ENCODE results near the gene ADCY3. TPM values are rescaled to one million over a fixed set of nuclear protein-coding genes. Genes with fewer than 3 reads are reported as not detected.

The ADCY3 gene
- total and polyA plus RNA-seq, 2 of the 13 experiments (the other 11 are each of a cell fraction or from before 2014, with no cell fraction given): 0.11 to 0.61 TPM

DNA sequence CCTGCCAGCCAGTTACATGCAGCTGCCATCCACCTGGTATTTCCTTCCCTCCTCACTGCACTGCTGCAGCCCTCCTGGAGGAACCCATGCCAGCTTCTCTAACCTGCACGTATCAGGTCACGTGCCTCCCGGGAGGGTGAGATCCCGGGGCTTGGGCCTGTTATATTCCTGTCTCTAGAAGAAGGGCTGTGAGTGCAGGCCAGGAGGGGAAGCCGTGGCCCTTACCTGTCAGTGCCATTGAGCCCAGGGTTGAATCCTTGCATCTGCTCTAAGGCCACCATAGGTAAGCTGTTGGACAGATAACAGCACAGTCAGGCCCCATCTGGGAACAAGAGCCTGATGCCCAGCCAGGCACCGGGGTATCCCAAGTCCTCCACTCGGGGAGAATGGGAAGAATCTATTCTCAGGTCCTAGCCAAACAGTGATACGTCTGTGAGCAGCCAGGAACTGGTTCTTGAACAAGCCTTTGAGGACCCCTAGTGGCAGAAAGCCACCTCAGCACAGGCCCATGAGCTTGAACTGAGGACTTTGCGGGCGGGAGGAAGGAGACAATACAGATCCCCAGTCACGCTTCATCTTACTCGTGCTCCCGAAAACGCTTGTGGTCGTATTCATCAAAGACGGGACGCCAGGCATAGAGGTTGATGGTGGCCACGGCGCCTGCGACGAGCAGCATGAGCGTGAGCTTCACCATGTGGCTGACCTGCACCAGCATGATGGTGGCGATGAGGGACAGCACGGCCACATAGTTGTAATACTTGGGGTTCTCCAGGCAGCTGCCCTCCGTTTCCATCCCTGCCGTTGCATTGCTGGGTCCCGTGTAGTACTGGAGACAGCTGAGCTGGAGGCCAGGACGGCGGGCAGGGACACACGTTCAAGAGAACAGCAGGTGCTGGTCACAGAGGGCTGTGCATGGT, 92.5 kb downstream of the ADCY3 start (continued):
- TF ChIP-seq, protein P1, sequence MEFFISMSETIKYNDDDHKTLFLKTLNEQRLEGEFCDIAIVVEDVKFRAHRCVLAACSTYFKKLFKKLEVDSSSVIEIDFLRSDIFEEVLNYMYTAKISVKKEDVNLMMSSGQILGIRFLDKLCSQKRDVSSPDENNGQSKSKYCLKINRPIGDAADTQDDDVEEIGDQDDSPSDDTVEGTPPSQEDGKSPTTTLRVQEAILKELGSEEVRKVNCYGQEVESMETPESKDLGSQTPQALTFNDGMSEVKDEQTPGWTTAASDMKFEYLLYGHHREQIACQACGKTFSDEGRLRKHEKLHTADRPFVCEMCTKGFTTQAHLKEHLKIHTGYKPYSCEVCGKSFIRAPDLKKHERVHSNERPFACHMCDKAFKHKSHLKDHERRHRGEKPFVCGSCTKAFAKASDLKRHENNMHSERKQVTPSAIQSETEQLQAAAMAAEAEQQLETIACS (CRISPR knock-in tag; IDR thresholded peaks at IDR 0.05): 0 out of 2 replicates have a peak, but pooled peaks have one; percentile 27
- TF ChIP-seq NR2F6 (IDR thresholded peaks at IDR 0.05): no peak
- TF ChIP-seq NR2F6 (CRISPR knock-in tag; IDR thresholded peaks at IDR 0.05): peak; percentile 7; the same call in 1 of the 2 replicates
- no peak for TF ChIP-seq ATF1 (CRISPR knock-in tag; IDR thresholded peaks at IDR 0.05)
- TF ChIP-seq ZNF549 (CRISPR knock-in tag; IDR thresholded peaks at IDR 0.05): no peak
- TF ChIP-seq PAWR (CRISPR knock-in tag; IDR thresholded peaks at IDR 0.05; ENCODE audit: borderline replicate concordance): no peak
- no peak for TF ChIP-seq ZNF207 (IDR thresholded peaks at IDR 0.05; ENCODE audit: borderline replicate concordance)
- no peak for TF ChIP-seq ARNT2 (CRISPR knock-in tag; IDR thresholded peaks at IDR 0.05; ENCODE audit: low read depth)
- TF ChIP-seq BRF2 (CRISPR knock-in tag; IDR thresholded peaks at IDR 0.05): no peak
- TF ChIP-seq MED8 (CRISPR knock-in tag; IDR thresholded peaks at IDR 0.05; ENCODE audit: insufficient replicate concordance): no peak
- no peak for TF ChIP-seq NONO (IDR thresholded peaks at IDR 0.05)
- peak; percentile 73 for TF ChIP-seq NONO (CRISPR knock-in tag; conservative IDR thresholded peaks at IDR 0.05)
- TF ChIP-seq IKZF4 (CRISPR knock-in tag; IDR thresholded peaks at IDR 0.05; ENCODE audit: borderline replicate concordance, low read depth, not compliant biosample characterization): no peak
- TF ChIP-seq PLRG1 (conservative IDR thresholded peaks at IDR 0.05): no peak
- no peak for TF ChIP-seq FOXA1 (IDR thresholded peaks at IDR 0.05)
- TF ChIP-seq FOXA1 (CRISPR knock-in tag; IDR thresholded peaks at IDR 0.05): no peak
- TF ChIP-seq PHB2 (IDR thresholded peaks at IDR 0.05; ENCODE audit: partially characterized antibody): no peak
- TF ChIP-seq PHF20 (CRISPR knock-in tag; IDR thresholded peaks at IDR 0.05): no peak
- TF ChIP-seq SALL2 (CRISPR knock-in tag; IDR thresholded peaks at IDR 0.05): no peak
- TF ChIP-seq ZBTB39 (CRISPR knock-in tag; IDR thresholded peaks at IDR 0.05): no peak
- TF ChIP-seq ZNF652 (CRISPR knock-in tag; IDR thresholded peaks at IDR 0.05; ENCODE audit: borderline replicate concordance, low read depth): no peak
- TF ChIP-seq ZFP36L1 (CRISPR knock-in tag; IDR thresholded peaks at IDR 0.05): no peak
- no peak; the same call in 1 of the 2 replicates for TF ChIP-seq BCL3 (CRISPR knock-in tag; IDR thresholded peaks at IDR 0.05)
- TF ChIP-seq SIX4 (CRISPR knock-in tag; IDR thresholded peaks at IDR 0.05): no peak
- TF ChIP-seq ARNT (IDR thresholded peaks at IDR 0.05): no peak

Data from HepG2 (cell line).